HL-60 (cell line): ENCODE results near the gene PRLR.

ENCODE experiments used
- DNase-seq, 2 experiments: peaks; one replicate each; pipeline ENCODE4 v3.0.0-alpha.2; 2010 to 2020; ENCODE audit warnings: low read depth in 1 of 2, low spot score in 1 of 2
- H3K27ac ChIP-seq: fragments of 250-450 bp; sonication (Bioruptor Pico); replicated peaks from 2 replicates; pipeline ENCODE4 v1.5.1; 2020; ENCODE audit warnings: mild to moderate bottlenecking, moderate library complexity
- H3K27me3 ChIP-seq: fragments of 250-450 bp; sonication (Bioruptor Pico); 2 replicates; pipeline ENCODE4 v1.5.1; 2021; ENCODE audit warnings: mild to moderate bottlenecking, moderate library complexity; ENCODE audit not compliant: insufficient read depth, poor library complexity, severe bottlenecking
- H3K4me3 ChIP-seq: replicated peaks from 2 replicates; pipeline ENCODE4 v1.5.1; 2011; ENCODE audit warnings: mild to moderate bottlenecking, control low read depth, low read length; ENCODE audit not compliant: insufficient read depth
- GABPA ChIP-seq: IDR thresholded peaks from 2 replicates; pipeline ENCODE4 v1.6.1; 2012; ENCODE audit warnings: low read depth
- POLR2AphosphoS5 ChIP-seq: IDR thresholded peaks from 2 replicates; pipeline ENCODE4 v1.6.1; 2012; ENCODE audit warnings: low read depth
- SPI1 ChIP-seq: IDR thresholded peaks from 2 replicates; pipeline ENCODE4 v1.6.1; 2012; ENCODE audit warnings: low read depth, mild to moderate bottlenecking, borderline replicate concordance
- TF ChIP-seq, protein P1 (sequence below): IDR thresholded peaks from one replicate; pipeline ENCODE4 v1.5.1; 2011; ENCODE audit warnings: low read length, control low read depth, inconsistent platforms; ENCODE audit not compliant: insufficient read depth
- TF ChIP-seq, protein P2 (sequence below): IDR thresholded peaks from 2 replicates; pipeline ENCODE4 v1.6.1; 2012; ENCODE audit warnings: low read depth; ENCODE audit not compliant: insufficient replicate concordance

Gene PRLR

DNA sequence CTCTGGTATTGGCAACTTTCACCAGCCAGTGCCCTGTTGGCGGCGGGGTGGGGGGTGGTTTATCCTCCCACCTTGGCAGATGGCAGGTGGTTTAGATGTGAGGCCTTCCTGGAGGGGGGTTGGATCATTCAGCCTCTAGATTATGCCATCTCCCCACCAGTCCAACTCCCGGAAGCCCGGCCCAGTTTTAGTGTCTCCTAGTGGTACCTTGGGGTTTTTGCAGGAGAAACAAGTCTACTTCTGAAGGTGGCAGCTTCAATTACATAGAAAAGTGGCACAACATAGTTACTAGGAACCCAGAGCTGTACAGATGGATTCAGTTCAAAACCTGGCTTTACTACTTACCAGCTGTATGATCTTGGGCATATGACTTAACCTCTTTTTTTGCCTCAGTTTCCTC, 11.3 kb downstream of the PRLR start:
- Histone ChIP-seq H3K4me3 (no peak overlapping the region), H3K27me3 (no peaks in the 10 kb centered on the region), H3K27ac (no peak overlapping the region)
- no peak for DNase-seq
- TF ChIP-seq SPI1: no peak
- TF ChIP-seq POLR2AphosphoS5: no peak
- TF ChIP-seq, protein P1, sequence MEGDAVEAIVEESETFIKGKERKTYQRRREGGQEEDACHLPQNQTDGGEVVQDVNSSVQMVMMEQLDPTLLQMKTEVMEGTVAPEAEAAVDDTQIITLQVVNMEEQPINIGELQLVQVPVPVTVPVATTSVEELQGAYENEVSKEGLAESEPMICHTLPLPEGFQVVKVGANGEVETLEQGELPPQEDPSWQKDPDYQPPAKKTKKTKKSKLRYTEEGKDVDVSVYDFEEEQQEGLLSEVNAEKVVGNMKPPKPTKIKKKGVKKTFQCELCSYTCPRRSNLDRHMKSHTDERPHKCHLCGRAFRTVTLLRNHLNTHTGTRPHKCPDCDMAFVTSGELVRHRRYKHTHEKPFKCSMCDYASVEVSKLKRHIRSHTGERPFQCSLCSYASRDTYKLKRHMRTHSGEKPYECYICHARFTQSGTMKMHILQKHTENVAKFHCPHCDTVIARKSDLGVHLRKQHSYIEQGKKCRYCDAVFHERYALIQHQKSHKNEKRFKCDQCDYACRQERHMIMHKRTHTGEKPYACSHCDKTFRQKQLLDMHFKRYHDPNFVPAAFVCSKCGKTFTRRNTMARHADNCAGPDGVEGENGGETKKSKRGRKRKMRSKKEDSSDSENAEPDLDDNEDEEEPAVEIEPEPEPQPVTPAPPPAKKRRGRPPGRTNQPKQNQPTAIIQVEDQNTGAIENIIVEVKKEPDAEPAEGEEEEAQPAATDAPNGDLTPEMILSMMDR: no peak
- no peak for TF ChIP-seq GABPA
- TF ChIP-seq, protein P2, sequence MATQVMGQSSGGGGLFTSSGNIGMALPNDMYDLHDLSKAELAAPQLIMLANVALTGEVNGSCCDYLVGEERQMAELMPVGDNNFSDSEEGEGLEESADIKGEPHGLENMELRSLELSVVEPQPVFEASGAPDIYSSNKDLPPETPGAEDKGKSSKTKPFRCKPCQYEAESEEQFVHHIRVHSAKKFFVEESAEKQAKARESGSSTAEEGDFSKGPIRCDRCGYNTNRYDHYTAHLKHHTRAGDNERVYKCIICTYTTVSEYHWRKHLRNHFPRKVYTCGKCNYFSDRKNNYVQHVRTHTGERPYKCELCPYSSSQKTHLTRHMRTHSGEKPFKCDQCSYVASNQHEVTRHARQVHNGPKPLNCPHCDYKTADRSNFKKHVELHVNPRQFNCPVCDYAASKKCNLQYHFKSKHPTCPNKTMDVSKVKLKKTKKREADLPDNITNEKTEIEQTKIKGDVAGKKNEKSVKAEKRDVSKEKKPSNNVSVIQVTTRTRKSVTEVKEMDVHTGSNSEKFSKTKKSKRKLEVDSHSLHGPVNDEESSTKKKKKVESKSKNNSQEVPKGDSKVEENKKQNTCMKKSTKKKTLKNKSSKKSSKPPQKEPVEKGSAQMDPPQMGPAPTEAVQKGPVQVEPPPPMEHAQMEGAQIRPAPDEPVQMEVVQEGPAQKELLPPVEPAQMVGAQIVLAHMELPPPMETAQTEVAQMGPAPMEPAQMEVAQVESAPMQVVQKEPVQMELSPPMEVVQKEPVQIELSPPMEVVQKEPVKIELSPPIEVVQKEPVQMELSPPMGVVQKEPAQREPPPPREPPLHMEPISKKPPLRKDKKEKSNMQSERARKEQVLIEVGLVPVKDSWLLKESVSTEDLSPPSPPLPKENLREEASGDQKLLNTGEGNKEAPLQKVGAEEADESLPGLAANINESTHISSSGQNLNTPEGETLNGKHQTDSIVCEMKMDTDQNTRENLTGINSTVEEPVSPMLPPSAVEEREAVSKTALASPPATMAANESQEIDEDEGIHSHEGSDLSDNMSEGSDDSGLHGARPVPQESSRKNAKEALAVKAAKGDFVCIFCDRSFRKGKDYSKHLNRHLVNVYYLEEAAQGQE: no peak

DNA sequence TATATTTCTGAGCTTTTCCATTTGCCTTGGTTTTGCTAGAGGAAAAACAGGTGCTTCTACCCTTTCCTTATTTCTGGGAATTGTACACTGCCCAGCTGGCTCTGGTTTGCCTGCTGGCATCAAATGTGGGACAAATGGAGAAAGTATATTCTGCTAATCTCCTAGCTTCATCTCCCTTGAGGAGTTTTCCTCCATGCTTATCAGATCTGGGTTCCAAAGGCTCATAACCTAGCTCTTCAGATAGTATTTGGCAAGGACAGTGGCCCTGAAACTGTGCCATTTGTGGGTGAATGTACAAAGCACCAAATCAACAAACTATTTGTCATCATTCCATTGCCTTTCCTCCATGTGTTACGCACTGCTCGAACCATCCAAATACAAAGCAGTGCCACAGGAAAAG, 16.2 kb downstream of the PRLR start:
- H3K27me3 ChIP-seq: no peaks in the 10 kb centered on the region
- H3K4me3 ChIP-seq: no peak overlapping the region
- DNase-seq: no peak
- H3K27ac ChIP-seq: no peak overlapping the region
- TF ChIP-seq GABPA: no peak
- TF ChIP-seq, protein P2: no peak
- no peak for TF ChIP-seq SPI1
- TF ChIP-seq POLR2AphosphoS5: no peak
- TF ChIP-seq, protein P1: no peak

DNA sequence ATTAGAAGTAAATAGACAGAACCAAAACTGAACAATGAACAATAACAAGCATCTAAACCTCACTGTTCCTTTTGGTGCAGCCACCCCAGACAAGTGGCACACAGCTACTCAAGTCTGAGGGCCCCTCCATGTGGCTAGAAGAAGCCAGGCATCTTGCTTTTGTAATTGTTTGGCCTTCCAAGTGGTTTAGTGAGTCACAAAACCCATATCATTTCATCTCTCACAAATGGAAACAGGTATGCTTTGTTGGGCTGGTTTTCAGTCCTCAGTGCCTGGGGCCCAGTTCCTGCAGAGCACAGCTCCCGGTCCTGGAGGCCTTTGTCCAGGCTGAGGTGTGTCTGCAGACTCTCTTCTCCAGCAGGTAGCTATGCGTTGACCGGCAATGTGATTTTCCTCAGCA, 16.7 kb downstream of the PRLR start:
- TF ChIP-seq SPI1: no peak
- TF ChIP-seq GABPA: no peak
- TF ChIP-seq, protein P1: no peak
- TF ChIP-seq, protein P2: no peak
- TF ChIP-seq POLR2AphosphoS5: no peak
- H3K27ac ChIP-seq: no peak overlapping the region
- H3K4me3 ChIP-seq: no peak overlapping the region
- no peaks in the 10 kb centered on the region for H3K27me3 ChIP-seq
- no peak for DNase-seq
